OCI-LY7 (cell line): Measurements from ENCODE around the gene TSSK6. TPM values are rescaled to one million over a fixed set of nuclear protein-coding genes. Genes with fewer than 3 reads are reported as not detected.

ENCODE experiments used
- BruUV-seq: library from RNA; stranded (reverse); fragments of 400-500 nt; replicated peaks from 2 replicates; lab custom pipeline; 2021; lab: Mats Ljungman, UMichigan
- CTCF ChIA-PET: fragments of 300-600 bp; sonication (Branson Sonifier 250); formaldehyde crosslinking; loops from one replicate; lab custom pipeline; 2022; ENCODE audit warnings: antibody characterized with exemption; ENCODE audit not compliant: unreplicated experiment; lab: Charles Lee
- POLR2A ChIA-PET: fragments of 300-600 bp; sonication (Branson Sonifier 250); formaldehyde crosslinking; loops from one replicate; lab custom pipeline; 2022; ENCODE audit warnings: antibody characterized with exemption; lab: Charles Lee
- DNase-seq: peaks from one replicate; pipeline ENCODE4 v3.0.0-alpha.2; 2015; ENCODE audit warnings: low spot score
- H2AFZ ChIP-seq: fragments of 200-600 bp; sonication (generic), shearing (Covaris generic); 2 replicates; pipeline ENCODE4 v1.6.1; 2014; ENCODE audit warnings: mild to moderate bottlenecking, antibody characterized with exemption, low read length, moderate library complexity
- H3K27ac ChIP-seq: fragments of 200-600 bp; sonication (generic); 2 replicates; pipeline ENCODE4 v1.5.1; 2014; ENCODE audit warnings: mixed run types, low read depth, mild to moderate bottlenecking, moderate library complexity, low read length, inconsistent platforms; ENCODE audit not compliant: poor library complexity, severe bottlenecking
- H3K36me3 ChIP-seq: fragments of 200-600 bp; sonication (generic); 2 replicates; pipeline ENCODE4 v1.6.1; 2014; ENCODE audit warnings: mild to moderate bottlenecking, antibody characterized with exemption, low read length, moderate library complexity, mixed read lengths; ENCODE audit not compliant: insufficient read depth
- H3K4me1 ChIP-seq: fragments of 200-600 bp; sonication (generic); 2 replicates; pipeline ENCODE4 v1.5.1; 2014; ENCODE audit warnings: mild to moderate bottlenecking, low read length; ENCODE audit not compliant: insufficient read depth, poor library complexity, severe bottlenecking
- H3K4me2 ChIP-seq: fragments of 200-600 bp; sonication (generic); 2 replicates; pipeline ENCODE4 v1.6.1; 2014; ENCODE audit warnings: mild to moderate bottlenecking, low read length
- H3K4me3 ChIP-seq: fragments of 200-600 bp; sonication (generic); 2 replicates; pipeline ENCODE4 v1.5.1; 2014; ENCODE audit warnings: mild to moderate bottlenecking, low read depth, low read length; ENCODE audit not compliant: poor library complexity, severe bottlenecking
- H3K79me2 ChIP-seq: fragments of 200-600 bp; sonication (generic); 2 replicates; pipeline ENCODE4 v1.6.1; 2016; ENCODE audit warnings: low read depth, mild to moderate bottlenecking, low read length, moderate library complexity, mixed read lengths; ENCODE audit not compliant: insufficient read depth
- H3K9me2 ChIP-seq: fragments of 200-600 bp; sonication (generic); 2 replicates; pipeline ENCODE4 v1.6.1; 2016; ENCODE audit warnings: mild to moderate bottlenecking, low read length, mixed read lengths; ENCODE audit not compliant: insufficient read depth
- H3K9me3 ChIP-seq: fragments of 200-600 bp; sonication (generic); 2 replicates; pipeline ENCODE4 v1.6.1; 2014; ENCODE audit warnings: mild to moderate bottlenecking, mixed run types, low read length, mixed read lengths
- H4K20me1 ChIP-seq: fragments of 200-600 bp; sonication (generic); 2 replicates; pipeline ENCODE4 v1.6.1; 2014; ENCODE audit warnings: mild to moderate bottlenecking, antibody characterized with exemption, low read length, moderate library complexity, mixed read lengths; ENCODE audit not compliant: insufficient read depth
- CTCF ChIP-seq: fragments of 200-600 bp; sonication (generic); conservative IDR thresholded peaks from 2 replicates; pipeline ENCODE4 v1.5.1; 2014; ENCODE audit warnings: mild to moderate bottlenecking, antibody characterized with exemption, low read length, moderate library complexity, mixed read lengths
- EZH2phosphoT487 ChIP-seq: fragments of 200-600 bp; sonication (generic); IDR thresholded peaks from 2 replicates; pipeline ENCODE4 v1.6.1; 2018; ENCODE audit warnings: low read depth, borderline replicate concordance, mild to moderate bottlenecking, mixed run types, antibody characterized with exemption, low read length, moderate library complexity, mixed read lengths
- intact Hi-C: fragments of 100-400 bp; cut with micrococcal nuclease; formaldehyde crosslinking; loops from one replicate; pipeline ENCODE4 v1.10.0; 2022; ENCODE audit not compliant: unreplicated experiment
- total RNA-seq, 2 experiments: library from RNA; depleted of rRNA in 1 of 2; stranded (reverse); fragments of >200 nt in 1 of 2; shearing (Covaris generic) in 1 of 2; gene quantifications; 2 replicates each; pipeline ENCODE4 v1.2.3, GENCODE V29; 2014 to 2022

The TSSK6 gene
- total RNA-seq, 2 experiments from 2014 or later: 6.4 to 10.5 TPM

- no peaks in the 10 kb centered on the region for H3K9me2 ChIP-seq
- H3K79me2 ChIP-seq: peaks cover 35% of the 10 kb centered on the region
- no TSS peak for BruUV-seq
- H3K4me1 ChIP-seq: peaks cover 52% of the 10 kb centered on the region
- H3K27ac ChIP-seq: peak overlapping the region; percentile 74
- POLR2A ChIA-PET: no interaction called here
- H3K36me3 ChIP-seq: peaks cover 53% of the 10 kb centered on the region
- CTCF ChIA-PET: interaction anchor here (0.6 kb wide), 1 partner anchor 1384 kb away, joined by 3 read pairs; no protein-coding TSS in a partner anchor
- H3K4me2 ChIP-seq: peak overlapping the region; percentile 100
- no peak for DNase-seq
- intact Hi-C loops: no loop called here
- no peak overlapping the region for H2AFZ ChIP-seq
- TF ChIP-seq CTCF: no peak
- TF ChIP-seq EZH2phosphoT487: no peak
- no peaks in the 10 kb centered on the region for H3K9me3 ChIP-seq
- no peak overlapping the region for H3K4me3 ChIP-seq
- no peaks in the 10 kb centered on the region for H4K20me1 ChIP-seq
Observed at GRCh38 chr19:19527371-19527656, 12.0 kb upstream of the TSSK6 start.

GRCh38 chr19:19526581-19527370 lies 11.4 kb upstream of the TSSK6 start:
- H3K9me3 ChIP-seq: no peaks in the 10 kb centered on the region
- TF ChIP-seq CTCF: no peak
- TF ChIP-seq EZH2phosphoT487: no peak
- peaks cover 55% of the 10 kb centered on the region for H3K4me1 ChIP-seq
- H3K4me2 ChIP-seq: peak overlapping the region; percentile 100
- H3K36me3 ChIP-seq: peaks cover 49% of the 10 kb centered on the region
- no peak overlapping the region for H2AFZ ChIP-seq
- ChIA-PET POLR2A (no interaction called here), CTCF (interaction anchor here (0.6 kb wide), 1 partner anchor 127 kb away, joined by 3 read pairs; no protein-coding TSS in a partner anchor)
- H4K20me1 ChIP-seq: no peaks in the 10 kb centered on the region
- no peaks in the 10 kb centered on the region for H3K9me2 ChIP-seq
- DNase-seq: peak; percentile 33
- H3K79me2 ChIP-seq: peaks cover 41% of the 10 kb centered on the region
- peak overlapping the region; percentile 74 for H3K27ac ChIP-seq
- no TSS peak for BruUV-seq
- intact Hi-C loops: no loop called here
- H3K4me3 ChIP-seq: peak overlapping the region; percentile 65
